ENCODE results near the gene NBL1. TPM values are rescaled to one million over a fixed set of nuclear protein-coding genes. Genes with fewer than 3 reads are reported as not detected.

Gene NBL1
- total and polyA plus RNA-seq, 2 experiments from 2014 or later: 6.1 to 10.6 TPM

GRCh38 chr1:19620786-19621185 lies 23.3 kb upstream of the NBL1 start:
- ATAC-seq: no peak

More at GRCh38 chr1:19620786-19621185, 23.3 kb upstream of the NBL1 start:
- no peak overlapping the region for H2AFZ ChIP-seq
- H3K9me2 ChIP-seq (ENCODE audit: insufficient read depth): no peaks in the 10 kb centered on the region
- H3K4me1 ChIP-seq (ENCODE audit: insufficient read depth): peaks cover 7% of the 10 kb centered on the region
- no peak overlapping the region for H3K4me3 ChIP-seq
- no peak overlapping the region; the same call in 1 of the 2 replicates for H3K27ac ChIP-seq (ENCODE audit: low read depth)
- Mint-ChIP-seq H3K36me3 (ENCODE audit: low read depth) (0 out of 3 replicates have a peak, but pooled peaks cover 12% of the 10 kb centered on the region), H3K27me3 (ENCODE audit: insufficient read depth, low read depth, poor library complexity) (no peaks in the 10 kb centered on the region), H3K4me3 (no peak overlapping the region), H3K4me1 (peaks cover 15% of the 10 kb centered on the region), H3K9me3 (no peaks in the 10 kb centered on the region), H3K27ac (no peak overlapping the region)
- no peaks in the 10 kb centered on the region for H3K27me3 ChIP-seq (ENCODE audit: insufficient read depth)
- no peaks in the 10 kb centered on the region for H3F3A ChIP-seq (replicated peaks; ENCODE audit: low read depth)
- H4K20me1 ChIP-seq (replicated peaks; ENCODE audit: insufficient read depth): peaks cover 12% of the 10 kb centered on the region; the same call in 1 of the 2 replicates
- no peak for DNase-seq (ENCODE audit: low spot score)
- peaks cover 49% of the 10 kb centered on the region for H3K79me2 ChIP-seq (replicated peaks; ENCODE audit: insufficient read depth)
- no peak overlapping the region for H3K4me2 ChIP-seq
- TF ChIP-seq ZNF331 (CRISPR knock-in tag; IDR thresholded peaks at IDR 0.05; ENCODE audit: low read depth): no peak
- no peak for TF ChIP-seq JUNB (IDR thresholded peaks at IDR 0.05; ENCODE audit: unreplicated experiment)
- no peak for TF ChIP-seq STAT1 (IDR thresholded peaks at IDR 0.05; ENCODE audit: unreplicated experiment)
- TF ChIP-seq NANOG (IDR thresholded peaks at IDR 0.05; ENCODE audit: borderline replicate concordance): no peak
- TF ChIP-seq EZH2 (IDR thresholded peaks at IDR 0.05; ENCODE audit: low read depth, unreplicated experiment): no peak
- TF ChIP-seq ZNF462 (CRISPR knock-in tag; IDR thresholded peaks at IDR 0.05): no peak
- peaks cover 18% of the 10 kb centered on the region; the same call in 1 of the 2 replicates for H3K36me3 ChIP-seq (ENCODE audit: insufficient read depth)

Data from GM23338 (cell line).